22Rv1 (cell line): ENCODE data around the gene CDK18.

ENCODE experiments used
- CTCF ChIP-seq: fragments of 450-650 bp; IDR thresholded peaks from 2 replicates; pipeline ENCODE4 v1.5.1; 2017; ENCODE audit warnings: mild to moderate bottlenecking
- ZFX ChIP-seq: fragments of 450-650 bp; IDR thresholded peaks from 2 replicates; pipeline ENCODE4 v1.6.1; 2017; ENCODE audit warnings: antibody characterized with exemption, borderline replicate concordance

DNA sequence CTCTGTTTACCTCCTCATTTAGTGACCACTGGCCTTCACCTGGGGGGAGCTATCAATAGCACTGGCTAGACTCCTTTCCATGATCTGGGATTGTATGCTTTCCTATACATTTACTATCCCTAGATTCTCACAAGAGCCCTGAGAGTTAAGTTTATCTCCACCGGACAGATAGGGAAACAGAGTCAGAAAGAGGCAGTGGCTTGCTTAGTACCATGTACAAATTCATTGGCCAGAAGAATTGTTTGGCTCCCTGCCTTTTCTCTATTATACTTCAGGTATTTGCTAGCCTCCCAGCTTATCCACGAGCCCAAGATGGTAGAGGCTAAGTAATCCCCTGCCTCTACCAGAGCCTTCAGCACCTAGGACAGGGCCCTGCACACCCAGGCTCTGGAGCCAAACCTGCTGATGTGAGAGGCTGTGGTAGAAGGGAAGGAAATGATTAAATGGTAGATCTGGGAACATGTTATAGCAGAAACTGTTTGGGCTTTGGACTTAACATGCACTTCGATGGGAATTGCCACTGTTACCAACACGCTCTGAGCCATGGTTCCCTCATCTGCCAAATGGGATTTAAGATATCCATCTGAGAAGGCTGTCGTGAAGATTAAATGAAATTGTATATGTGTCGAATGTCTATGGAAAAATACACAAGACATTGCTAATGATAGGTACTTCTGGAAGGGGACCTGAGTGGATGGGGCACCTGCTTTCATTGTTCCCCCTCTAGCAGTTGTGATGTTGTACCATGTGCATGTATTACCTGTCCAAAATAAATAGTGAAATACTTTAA lies 45.5 kb upstream of the CDK18 start:
- TF ChIP-seq CTCF (no peak), ZFX (no peak)
